ENCODE results near the gene FPR3. TPM values are rescaled to one million over a fixed set of nuclear protein-coding genes. Genes with fewer than 3 reads are reported as not detected.

Gene FPR3
- total RNA-seq, 1 donor from 2014 or later, result not detected

GRCh38 chr19:51779181-51779580 is 15.8 kb upstream of the FPR3 start:
- H3K27me3 Mint-ChIP-seq (ENCODE audit: low read depth), result peaks cover 26% of the 10 kb centered on the region
- DNase-seq (ENCODE audit: low spot score in 2 of 2, unreplicated experiment in 2 of 2), result no peak
- H3K9me3 Mint-ChIP-seq, result peaks cover 3% of the 10 kb centered on the region
- H3K4me1 Mint-ChIP-seq, result no peaks in the 10 kb centered on the region
- no peaks in the 10 kb centered on the region for H3K36me3 Mint-ChIP-seq
- no peak overlapping the region for H3K4me3 Mint-ChIP-seq
- TF ChIP-seq CTCF (IDR thresholded peaks at IDR 0.05; ENCODE audit: unreplicated experiment), result no peak
- H3K27ac Mint-ChIP-seq, result no peak overlapping the region

GRCh38 chr19:51779703-51780102 is 15.3 kb upstream of the FPR3 start:
- H3K4me3 Mint-ChIP-seq, result no peak overlapping the region
- peaks cover 24% of the 10 kb centered on the region for H3K27me3 Mint-ChIP-seq (ENCODE audit: low read depth)
- no peak for DNase-seq (ENCODE audit: low spot score in 2 of 2, unreplicated experiment in 2 of 2)
- H3K36me3 Mint-ChIP-seq, result no peaks in the 10 kb centered on the region
- no peaks in the 10 kb centered on the region for H3K4me1 Mint-ChIP-seq
- TF ChIP-seq CTCF (IDR thresholded peaks at IDR 0.05; ENCODE audit: unreplicated experiment), result no peak
- no peaks in the 10 kb centered on the region for H3K9me3 Mint-ChIP-seq
- H3K27ac Mint-ChIP-seq, result no peak overlapping the region

- no peak for TF ChIP-seq CTCF (IDR thresholded peaks at IDR 0.05; ENCODE audit: unreplicated experiment)
- H3K36me3 Mint-ChIP-seq, result no peaks in the 10 kb centered on the region
Observed at GRCh38 chr19:51780270-51780669, 14.7 kb upstream of the FPR3 start.

GRCh38 chr19:51781999-51782398 is 13.0 kb upstream of the FPR3 start:
- DNase-seq (ENCODE audit: low spot score in 2 of 2, unreplicated experiment in 2 of 2), result no peak
- H3K27ac Mint-ChIP-seq, result no peak overlapping the region
- H3K27me3 Mint-ChIP-seq (ENCODE audit: low read depth), result peaks cover 21% of the 10 kb centered on the region
- no peaks in the 10 kb centered on the region for H3K36me3 Mint-ChIP-seq
- no peak for TF ChIP-seq CTCF (IDR thresholded peaks at IDR 0.05; ENCODE audit: unreplicated experiment)
- no peak overlapping the region for H3K4me3 Mint-ChIP-seq
- H3K9me3 Mint-ChIP-seq, result no peaks in the 10 kb centered on the region
- H3K4me1 Mint-ChIP-seq, result no peaks in the 10 kb centered on the region

More at GRCh38 chr19:51780270-51780669, 14.7 kb upstream of the FPR3 start:
- no peak for DNase-seq (ENCODE audit: low spot score in 2 of 2, unreplicated experiment in 2 of 2)
- Mint-ChIP-seq H3K9me3 (no peaks in the 10 kb centered on the region), H3K27ac (no peak overlapping the region), H3K27me3 (ENCODE audit: low read depth) (peaks cover 21% of the 10 kb centered on the region), H3K4me3 (no peak overlapping the region), H3K4me1 (no peaks in the 10 kb centered on the region)

- H3K9me3 Mint-ChIP-seq, result peaks cover 5% of the 10 kb centered on the region
- DNase-seq (ENCODE audit: low spot score in 2 of 2, unreplicated experiment in 2 of 2), result no peak
- H3K4me3 Mint-ChIP-seq, result no peak overlapping the region
- H3K27me3 Mint-ChIP-seq (ENCODE audit: low read depth), result peaks cover 19% of the 10 kb centered on the region
- no peak overlapping the region for H3K27ac Mint-ChIP-seq
- TF ChIP-seq CTCF (IDR thresholded peaks at IDR 0.05; ENCODE audit: unreplicated experiment), result no peak
- no peaks in the 10 kb centered on the region for H3K4me1 Mint-ChIP-seq
- H3K36me3 Mint-ChIP-seq, result no peaks in the 10 kb centered on the region
Observed at GRCh38 chr19:51783372-51783771, 11.6 kb upstream of the FPR3 start.
